ENCODE data around the gene CALHM6.

The CALHM6 gene

DNA sequence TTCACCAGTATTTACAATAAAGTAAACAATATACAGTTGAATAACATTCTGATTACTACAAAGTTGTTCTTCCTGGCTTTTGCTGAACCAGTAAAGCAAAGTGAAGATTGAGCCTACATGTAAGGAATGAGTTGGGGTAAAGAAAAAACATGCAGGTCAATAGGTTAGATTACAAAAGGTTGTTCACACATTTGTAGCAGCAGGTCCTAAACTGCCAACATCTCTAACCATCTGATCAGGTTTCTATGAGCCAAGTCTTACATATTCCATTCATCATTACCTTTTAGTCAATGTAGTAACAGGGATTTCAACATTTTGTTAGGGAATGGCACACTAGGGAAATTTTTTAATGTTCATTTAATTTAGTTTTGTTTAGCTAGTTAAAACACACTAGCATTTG, 9.3 kb upstream of the CALHM6 start:
- Histone ChIP-seq H3K9ac (ENCODE audit: insufficient read length, low read depth) (no peak overlapping the region), H3K4me3 (ENCODE audit: insufficient read length, low read depth) (no peak overlapping the region), H3K36me3 (ENCODE audit: insufficient read depth, insufficient read length, low read length) (no peaks in the 10 kb centered on the region), H3K4me1 (ENCODE audit: insufficient read depth, insufficient read length) (no peaks in the 10 kb centered on the region), H3K27me3 (ENCODE audit: insufficient read depth, insufficient read length) (no peaks in the 10 kb centered on the region), H3K9me3 (ENCODE audit: insufficient read depth, low read length) (no peaks in the 10 kb centered on the region)
- TF ChIP-seq SUZ12 (IDR thresholded peaks at IDR 0.05; ENCODE audit: extremely low read depth, insufficient read depth, insufficient read length): no peak
- no peak for TF ChIP-seq YY1 (IDR thresholded peaks at IDR 0.05; ENCODE audit: insufficient read depth, insufficient read length)
- no peak for TF ChIP-seq ZNF274 (IDR thresholded peaks at IDR 0.05; ENCODE audit: low read depth, low read length)
- DNase-seq (ENCODE audit: low read depth, low spot score): no peak

- H3K9ac ChIP-seq (ENCODE audit: insufficient read length, low read depth): no peak overlapping the region
- TF ChIP-seq YY1 (IDR thresholded peaks at IDR 0.05; ENCODE audit: insufficient read depth, insufficient read length) (no peak), ZNF274 (IDR thresholded peaks at IDR 0.05; ENCODE audit: low read depth, low read length) (no peak), SUZ12 (IDR thresholded peaks at IDR 0.05; ENCODE audit: extremely low read depth, insufficient read depth, insufficient read length) (no peak)
Observed at GRCh38 chr6:116452531-116452930, 8.6 kb upstream of the CALHM6 start.

DNA sequence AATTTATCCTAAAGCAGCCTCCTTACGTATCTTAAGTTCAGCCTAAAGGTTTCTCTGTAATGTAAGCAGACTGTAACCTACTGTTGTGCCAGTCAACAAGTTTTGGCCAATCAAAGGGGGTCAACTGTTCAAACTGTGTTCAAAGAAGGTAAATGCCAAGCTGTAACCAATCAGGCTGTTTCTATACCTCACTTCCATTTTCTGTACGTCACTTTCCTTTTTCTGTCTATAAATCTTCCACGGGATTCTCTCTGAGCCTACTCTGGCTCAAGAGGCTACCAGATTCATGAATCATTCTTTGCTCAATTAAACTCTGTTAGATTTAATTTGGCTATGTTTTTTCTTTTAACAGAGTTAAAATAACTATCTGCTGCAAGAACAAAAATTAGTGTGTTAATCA, 5.1 kb upstream of the CALHM6 start:
- no peak for DNase-seq (ENCODE audit: low read depth, low spot score)
- peaks cover 15% of the 10 kb centered on the region for H3K27me3 ChIP-seq (ENCODE audit: insufficient read depth, insufficient read length)
- no peak overlapping the region for H3K4me3 ChIP-seq (ENCODE audit: insufficient read length, low read depth)
- no peaks in the 10 kb centered on the region for H3K36me3 ChIP-seq (ENCODE audit: insufficient read depth, insufficient read length, low read length)
- TF ChIP-seq ZNF274 (IDR thresholded peaks at IDR 0.05; ENCODE audit: low read depth, low read length) (no peak), SUZ12 (IDR thresholded peaks at IDR 0.05; ENCODE audit: extremely low read depth, insufficient read depth, insufficient read length) (no peak)
- no peaks in the 10 kb centered on the region for H3K4me1 ChIP-seq (ENCODE audit: insufficient read depth, insufficient read length)
- H3K9me3 ChIP-seq (ENCODE audit: insufficient read depth, low read length): no peaks in the 10 kb centered on the region
- no peak overlapping the region for H3K9ac ChIP-seq (ENCODE audit: insufficient read length, low read depth)

More at GRCh38 chr6:116452531-116452930, 8.6 kb upstream of the CALHM6 start:
- Histone ChIP-seq H3K27me3 (ENCODE audit: insufficient read depth, insufficient read length) (no peaks in the 10 kb centered on the region), H3K4me1 (ENCODE audit: insufficient read depth, insufficient read length) (no peaks in the 10 kb centered on the region), H3K4me3 (ENCODE audit: insufficient read length, low read depth) (no peak overlapping the region), H3K36me3 (ENCODE audit: insufficient read depth, insufficient read length, low read length) (no peaks in the 10 kb centered on the region), H3K9me3 (ENCODE audit: insufficient read depth, low read length) (no peaks in the 10 kb centered on the region)
- DNase-seq (ENCODE audit: low read depth, low spot score): no peak

DNA sequence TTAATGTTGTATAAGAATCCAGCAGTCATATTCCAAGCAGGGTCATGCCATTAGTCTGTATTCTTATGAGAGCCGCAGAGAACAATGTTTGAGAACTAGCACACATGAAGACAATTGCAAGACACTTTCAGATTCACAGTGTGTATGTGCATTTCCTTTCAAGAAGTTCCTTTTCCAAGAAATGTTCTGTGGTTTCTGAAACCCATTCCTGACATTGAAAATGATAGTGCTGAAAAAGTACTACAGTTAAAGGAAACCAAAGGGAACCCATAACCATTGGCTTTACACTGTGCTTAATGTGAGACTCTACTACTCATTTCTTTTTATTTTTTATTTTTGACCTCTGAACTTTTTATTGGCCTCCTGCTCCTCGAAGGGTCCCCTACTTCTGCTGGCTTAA, 4.2 kb upstream of the CALHM6 start:
- TF ChIP-seq YY1 (IDR thresholded peaks at IDR 0.05; ENCODE audit: insufficient read depth, insufficient read length): no peak
- no peak for TF ChIP-seq SUZ12 (IDR thresholded peaks at IDR 0.05; ENCODE audit: extremely low read depth, insufficient read depth, insufficient read length)
- TF ChIP-seq ZNF274 (IDR thresholded peaks at IDR 0.05; ENCODE audit: low read depth, low read length): no peak
- no peak overlapping the region for H3K4me3 ChIP-seq (ENCODE audit: insufficient read length, low read depth)
- no peak for DNase-seq (ENCODE audit: low read depth, low spot score)
- no peaks in the 10 kb centered on the region for H3K36me3 ChIP-seq (ENCODE audit: insufficient read depth, insufficient read length, low read length)
- H3K9ac ChIP-seq (ENCODE audit: insufficient read length, low read depth): no peak overlapping the region
- H3K27me3 ChIP-seq (ENCODE audit: insufficient read depth, insufficient read length): peaks cover 24% of the 10 kb centered on the region
- H3K4me1 ChIP-seq (ENCODE audit: insufficient read depth, insufficient read length): no peaks in the 10 kb centered on the region
- no peaks in the 10 kb centered on the region for H3K9me3 ChIP-seq (ENCODE audit: insufficient read depth, low read length)

- Histone ChIP-seq H3K36me3 (ENCODE audit: insufficient read depth, insufficient read length, low read length) (no peaks in the 10 kb centered on the region), H3K27me3 (ENCODE audit: insufficient read depth, insufficient read length) (peaks cover 36% of the 10 kb centered on the region), H3K9me3 (ENCODE audit: insufficient read depth, low read length) (no peaks in the 10 kb centered on the region), H3K9ac (ENCODE audit: insufficient read length, low read depth) (no peak overlapping the region), H3K4me3 (ENCODE audit: insufficient read length, low read depth) (no peak overlapping the region), H3K4me1 (ENCODE audit: insufficient read depth, insufficient read length) (no peaks in the 10 kb centered on the region)
- no peak for DNase-seq (ENCODE audit: low read depth, low spot score)
- TF ChIP-seq ZNF274 (IDR thresholded peaks at IDR 0.05; ENCODE audit: low read depth, low read length) (no peak), SUZ12 (IDR thresholded peaks at IDR 0.05; ENCODE audit: extremely low read depth, insufficient read depth, insufficient read length) (no peak)
Observed at GRCh38 chr6:116458264-116458663, 2.9 kb upstream of the CALHM6 start.

DNA sequence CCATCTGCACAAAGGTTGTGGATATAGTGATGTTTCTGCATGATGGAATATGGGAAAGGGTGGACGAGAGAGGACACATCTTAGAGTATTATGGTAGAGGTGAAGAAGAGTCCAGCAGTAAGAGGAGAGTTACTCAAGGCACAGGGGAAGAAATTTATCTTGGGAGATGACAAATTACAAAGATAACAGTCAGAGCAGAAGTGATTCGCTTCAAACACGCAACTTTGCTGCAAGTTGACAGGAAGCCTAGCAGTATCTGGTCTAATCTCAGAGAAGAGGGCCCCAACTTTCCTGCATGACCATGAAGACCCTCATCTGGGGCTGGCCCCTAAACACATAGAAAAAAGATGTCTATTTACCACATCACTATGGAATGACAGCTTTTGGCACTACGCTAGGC, 1.2 kb upstream of the CALHM6 start:
- no peak for DNase-seq (ENCODE audit: low read depth, low spot score)
- no peak overlapping the region for H3K9ac ChIP-seq (ENCODE audit: insufficient read length, low read depth)
- H3K4me3 ChIP-seq (ENCODE audit: insufficient read length, low read depth): no peak overlapping the region
- H3K27me3 ChIP-seq (ENCODE audit: insufficient read depth, insufficient read length): peaks cover 43% of the 10 kb centered on the region
- H3K9me3 ChIP-seq (ENCODE audit: insufficient read depth, low read length): no peaks in the 10 kb centered on the region
- H3K36me3 ChIP-seq (ENCODE audit: insufficient read depth, insufficient read length, low read length): no peaks in the 10 kb centered on the region
- H3K4me1 ChIP-seq (ENCODE audit: insufficient read depth, insufficient read length): no peaks in the 10 kb centered on the region
- TF ChIP-seq YY1 (IDR thresholded peaks at IDR 0.05; ENCODE audit: insufficient read depth, insufficient read length) (no peak), SUZ12 (IDR thresholded peaks at IDR 0.05; ENCODE audit: extremely low read depth, insufficient read depth, insufficient read length) (no peak), ZNF274 (IDR thresholded peaks at IDR 0.05; ENCODE audit: low read depth, low read length) (no peak)

DNA sequence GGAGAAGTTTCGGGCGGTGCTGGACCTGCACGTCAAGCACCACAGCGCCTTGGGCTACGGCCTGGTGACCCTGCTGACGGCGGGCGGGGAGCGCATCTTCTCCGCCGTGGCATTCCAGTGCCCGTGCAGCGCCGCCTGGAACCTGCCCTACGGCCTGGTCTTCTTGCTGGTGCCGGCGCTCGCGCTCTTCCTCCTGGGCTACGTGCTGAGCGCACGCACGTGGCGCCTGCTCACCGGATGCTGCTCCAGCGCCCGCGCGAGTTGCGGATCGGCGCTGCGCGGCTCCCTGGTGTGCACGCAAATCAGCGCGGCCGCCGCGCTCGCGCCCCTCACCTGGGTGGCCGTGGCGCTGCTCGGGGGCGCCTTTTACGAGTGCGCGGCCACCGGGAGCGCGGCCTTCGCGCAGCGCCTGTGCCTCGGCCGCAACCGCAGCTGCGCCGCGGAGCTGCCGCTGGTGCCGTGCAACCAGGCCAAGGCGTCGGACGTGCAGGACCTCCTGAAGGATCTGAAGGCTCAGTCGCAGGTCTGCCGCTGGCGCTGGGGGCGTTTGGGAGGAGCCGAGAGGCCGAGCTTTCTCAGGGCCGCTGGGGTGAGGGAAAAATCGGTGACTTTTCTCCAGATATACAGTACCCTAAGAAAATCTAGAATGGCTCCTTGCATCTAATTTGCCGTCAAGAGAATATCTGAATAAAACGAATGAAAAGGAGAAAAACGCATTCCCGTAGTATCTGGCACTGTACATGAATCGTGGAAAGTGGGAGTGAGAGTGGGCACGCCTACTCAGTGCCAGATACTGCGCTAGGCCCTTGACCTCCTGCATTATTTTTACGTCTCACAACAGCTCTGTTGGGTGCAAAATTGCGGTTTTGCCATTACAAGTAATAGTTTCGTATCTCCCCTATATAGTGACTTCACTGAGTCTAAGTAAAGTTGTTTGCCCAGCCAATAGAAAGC, 1.0 kb downstream of the CALHM6 start:
- DNase-seq (ENCODE audit: low read depth, low spot score): peak; percentile 23
- Histone ChIP-seq H3K4me3 (ENCODE audit: insufficient read length, low read depth) (peak overlapping the region; percentile 51), H3K27me3 (ENCODE audit: insufficient read depth, insufficient read length) (peaks cover 43% of the 10 kb centered on the region)

More for the DNA sequence above, 1.0 kb downstream of the CALHM6 start:
- Histone ChIP-seq H3K9ac (ENCODE audit: insufficient read length, low read depth) (peak overlapping the region; percentile 72), H3K4me1 (ENCODE audit: insufficient read depth, insufficient read length) (no peaks in the 10 kb centered on the region), H3K9me3 (ENCODE audit: insufficient read depth, low read length) (no peaks in the 10 kb centered on the region), H3K36me3 (ENCODE audit: insufficient read depth, insufficient read length, low read length) (no peaks in the 10 kb centered on the region)
- TF ChIP-seq ZNF274 (IDR thresholded peaks at IDR 0.05; ENCODE audit: low read depth, low read length) (no peak), YY1 (IDR thresholded peaks at IDR 0.05; ENCODE audit: insufficient read depth, insufficient read length) (no peak), SUZ12 (IDR thresholded peaks at IDR 0.05; ENCODE audit: extremely low read depth, insufficient read depth, insufficient read length) (no peak)
